Superior temporal gyrus (tissue), 1 donor: ENCODE measurements around the gene DDX39B.

Experiments used
- DNase-seq: peaks from one replicate; pipeline ENCODE4 v3.0.0-alpha.2; 2016; ENCODE audit errors: extremely low spot score

The DDX39B gene

DNA sequence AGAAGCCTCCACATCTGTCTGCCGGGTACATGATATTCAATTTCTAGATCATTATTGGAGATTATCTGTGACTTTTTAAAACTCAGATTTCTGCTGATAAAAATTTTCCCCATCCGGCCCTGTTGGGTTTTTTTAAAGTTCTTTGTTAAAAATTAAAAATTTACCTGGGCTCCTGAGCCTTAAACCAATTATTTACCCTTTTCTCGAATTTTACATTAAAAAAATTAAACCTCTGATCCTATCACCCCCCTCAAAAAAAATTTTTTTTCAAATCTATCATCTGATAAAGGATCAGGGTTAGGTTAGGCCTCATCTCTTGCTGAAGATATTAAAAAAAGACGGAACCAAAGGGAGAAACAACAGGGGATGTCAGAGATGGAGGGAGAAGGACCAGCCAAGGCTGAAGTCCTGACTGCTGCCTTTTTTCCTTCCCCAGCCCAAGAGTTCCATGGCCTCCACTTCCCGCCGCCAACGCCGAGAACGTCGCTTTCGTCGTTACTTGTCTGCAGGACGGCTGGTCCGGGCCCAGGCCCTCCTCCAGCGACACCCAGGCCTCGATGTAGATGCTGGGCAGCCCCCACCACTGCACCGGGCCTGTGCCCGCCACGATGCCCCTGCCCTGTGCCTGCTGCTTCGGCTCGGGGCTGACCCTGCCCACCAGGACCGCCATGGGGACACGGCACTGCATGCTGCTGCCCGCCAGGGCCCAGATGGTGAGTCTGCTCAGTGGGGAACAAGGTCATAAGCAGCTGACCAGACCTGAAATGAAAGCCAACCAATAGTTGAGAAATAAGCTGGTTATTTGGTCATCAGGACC lies 6.1 kb upstream of the DDX39B start:
- no peak for DNase-seq

DNA sequence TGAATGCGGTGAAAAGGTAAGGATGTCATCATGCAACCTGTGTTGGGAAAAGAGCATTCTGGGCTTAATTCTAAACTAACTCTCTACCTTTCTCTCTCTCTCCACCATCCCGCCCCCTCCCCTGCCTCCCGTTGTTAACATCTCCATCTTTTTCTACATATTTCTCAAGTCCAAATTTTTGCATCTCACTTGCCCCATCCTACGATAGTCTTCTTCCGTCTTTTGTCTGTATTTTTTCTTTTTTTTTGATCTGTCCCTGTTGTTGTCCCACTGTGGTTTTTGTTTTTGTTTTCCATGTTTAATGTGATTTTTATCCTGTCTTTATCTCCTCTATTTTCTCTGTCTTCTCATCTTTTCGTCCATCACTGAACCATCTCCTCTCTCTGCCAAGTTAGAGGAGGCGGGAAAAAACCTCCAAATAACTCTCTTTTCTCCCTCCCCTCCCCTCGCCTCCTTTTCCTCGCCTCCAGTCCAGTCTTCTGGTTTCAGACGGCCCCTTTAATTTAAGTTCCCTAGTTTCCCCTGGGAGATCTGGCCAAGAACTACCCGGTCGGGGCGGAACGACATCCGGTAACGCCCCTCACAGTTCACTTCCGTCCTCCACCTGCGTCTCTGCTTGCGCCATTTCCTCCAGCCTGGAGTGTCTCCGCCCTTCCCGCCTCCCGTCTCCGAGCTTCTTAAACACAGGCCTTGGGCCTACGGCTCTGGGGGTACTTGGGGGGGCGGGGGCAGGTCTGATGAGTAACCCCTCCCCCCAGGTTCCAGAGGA lies 5.3 kb upstream of the DDX39B start, which contains the start of gene NFKBIL1:
Gene NFKBIL1, plus strand, starts transcription at position 651 of the 769 bp plus-strand sequence. Its CDS starts 87 bp downstream, at position 738.
- peak; percentile 98 for DNase-seq

DNA sequence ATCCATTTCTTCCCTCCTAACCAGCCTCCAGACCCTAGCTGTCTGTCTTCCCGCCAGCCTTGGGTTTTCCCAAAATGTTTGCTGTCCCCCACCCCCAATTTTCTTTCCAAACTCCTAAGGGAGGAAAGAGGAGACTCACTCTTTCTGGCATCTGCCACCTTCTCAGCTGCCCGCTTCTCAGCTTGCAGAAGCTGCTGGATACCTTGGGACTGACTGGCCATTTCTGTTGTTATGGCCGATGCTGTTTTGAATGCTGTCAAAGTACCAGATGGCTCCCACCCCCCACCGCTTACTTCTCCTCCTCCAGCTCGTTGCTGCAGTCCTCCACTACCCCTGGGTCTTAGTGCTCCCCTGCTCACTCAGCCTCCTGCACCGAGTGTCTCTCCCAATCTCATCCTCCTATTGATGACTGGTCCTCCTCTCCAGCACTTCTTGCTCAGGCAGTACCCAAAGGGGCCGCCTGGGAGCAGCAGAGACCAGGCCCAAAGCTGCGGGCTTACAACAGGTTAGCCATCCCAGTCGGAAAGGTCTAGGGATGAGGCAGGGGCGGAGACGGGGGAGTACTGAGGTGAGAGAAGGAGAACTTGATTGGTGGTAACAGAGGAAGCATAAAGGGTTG lies 4.6 kb upstream of the DDX39B start, which contains the start of gene ATP6V1G2:
Gene ATP6V1G2, minus strand, starts transcription at position 270 of the 619 bp plus-strand sequence. Its CDS starts 49 bp downstream, at position 221.
- peak; percentile 93 for DNase-seq

DNA sequence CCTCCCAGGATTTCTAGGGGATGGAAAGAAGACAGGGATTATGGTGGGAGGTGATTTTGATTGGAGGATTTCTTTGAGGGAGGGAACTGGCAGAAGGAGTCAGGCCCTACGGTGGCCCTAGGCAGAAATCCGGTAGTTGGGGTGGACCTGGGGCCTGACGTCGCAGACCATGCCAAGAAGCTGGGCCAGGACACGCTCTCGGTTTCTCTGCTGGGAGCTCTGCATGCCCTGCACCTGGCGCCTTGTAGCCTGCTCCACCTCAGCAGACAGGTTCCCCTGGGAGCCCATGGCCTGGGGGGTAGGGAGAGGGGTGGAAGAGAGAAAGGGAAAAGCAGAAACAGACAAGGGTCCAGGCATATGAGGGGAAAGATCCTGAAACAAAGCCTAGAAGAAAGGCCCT lies 3.5 kb upstream of the DDX39B start:
- no peak for DNase-seq

DNA sequence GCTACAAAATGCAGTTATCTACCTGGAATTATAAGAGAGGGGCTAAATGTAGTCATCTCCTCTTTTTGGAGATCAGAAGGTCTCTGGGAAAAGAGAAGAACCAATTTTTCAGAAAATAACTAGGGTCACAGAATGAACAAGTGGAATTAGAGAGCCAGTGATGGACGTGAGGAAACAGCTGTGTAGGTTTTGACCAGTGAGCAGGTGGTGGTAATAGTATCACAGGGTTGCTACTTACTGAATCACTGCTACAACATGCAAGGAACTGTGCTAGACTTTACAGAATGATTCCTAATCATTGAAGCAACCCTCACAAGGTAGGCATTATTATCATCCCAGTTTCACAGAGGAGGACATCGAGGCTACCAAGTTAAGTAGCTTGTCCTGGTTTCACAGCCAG lies 2.9 kb upstream of the DDX39B start:
- no peak for DNase-seq

DNA sequence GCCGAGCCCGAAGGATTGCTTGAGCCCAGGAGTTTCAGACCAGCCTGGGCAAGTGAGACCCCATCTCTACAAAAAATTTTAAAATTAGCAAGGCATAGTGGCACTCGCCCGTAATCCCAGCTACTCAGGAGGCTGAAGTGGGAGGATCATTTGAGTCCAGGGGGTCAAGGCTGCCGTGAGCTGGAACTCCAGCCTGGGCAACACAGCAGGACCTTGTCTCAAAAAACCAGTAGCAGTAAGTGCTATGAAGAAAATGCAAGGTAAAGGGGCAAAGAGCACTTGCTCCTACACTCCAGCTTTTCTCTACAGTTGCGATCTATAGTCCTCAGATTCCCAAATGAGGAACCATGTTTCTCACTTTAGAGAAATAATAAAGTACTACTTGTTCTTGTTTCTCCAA lies 1.8 kb upstream of the DDX39B start:
- no peak for DNase-seq

DNA sequence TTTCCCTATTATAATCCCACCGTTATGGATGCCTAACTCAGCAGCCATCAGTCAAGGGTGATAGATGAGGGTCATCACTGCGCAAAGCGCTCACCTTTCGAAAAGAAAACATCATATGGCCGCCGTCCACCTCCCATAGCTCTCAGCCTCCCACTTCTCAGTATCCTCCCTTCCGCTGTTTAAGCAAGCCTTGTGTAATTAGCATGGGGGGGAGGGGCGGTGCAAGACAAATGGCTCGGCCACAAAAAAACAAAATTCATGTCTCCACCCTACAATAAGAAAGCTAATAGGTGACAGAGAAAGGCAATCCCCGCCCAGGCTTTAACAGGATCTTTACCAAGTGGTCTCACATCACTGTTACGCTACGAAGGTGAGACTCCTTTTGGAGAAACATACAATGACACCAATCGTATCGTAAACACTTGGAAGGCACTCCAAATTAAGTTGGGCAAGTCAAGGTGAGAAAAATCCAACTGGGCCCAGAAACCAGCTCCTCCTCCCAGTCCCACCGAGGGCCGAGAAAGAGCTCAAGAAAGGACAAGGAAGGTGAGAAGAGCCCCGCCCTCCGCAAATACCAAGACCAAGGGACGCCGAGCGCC lies 645 bp downstream of the DDX39B start:
- DNase-seq: no peak

DNA sequence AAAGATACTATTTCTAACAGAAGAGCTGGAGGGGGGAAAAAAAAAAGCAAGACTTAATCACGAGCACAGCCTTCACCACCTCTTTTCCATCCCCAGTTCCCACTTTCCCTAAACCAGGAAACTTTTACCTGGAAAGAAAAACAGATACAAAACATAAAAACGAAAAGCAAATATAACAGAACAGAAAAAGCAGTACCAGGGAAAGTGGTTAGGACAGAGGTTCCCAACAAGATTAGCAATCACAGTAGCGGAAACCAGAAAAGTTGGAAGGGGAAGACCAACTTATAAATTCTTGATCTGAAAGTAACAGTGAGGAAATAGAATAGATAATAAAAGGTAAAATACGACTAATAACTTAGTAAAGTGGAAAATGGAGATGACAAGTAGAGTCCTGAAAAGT lies 1.2 kb downstream of the DDX39B start:
- DNase-seq: no peak

DNA sequence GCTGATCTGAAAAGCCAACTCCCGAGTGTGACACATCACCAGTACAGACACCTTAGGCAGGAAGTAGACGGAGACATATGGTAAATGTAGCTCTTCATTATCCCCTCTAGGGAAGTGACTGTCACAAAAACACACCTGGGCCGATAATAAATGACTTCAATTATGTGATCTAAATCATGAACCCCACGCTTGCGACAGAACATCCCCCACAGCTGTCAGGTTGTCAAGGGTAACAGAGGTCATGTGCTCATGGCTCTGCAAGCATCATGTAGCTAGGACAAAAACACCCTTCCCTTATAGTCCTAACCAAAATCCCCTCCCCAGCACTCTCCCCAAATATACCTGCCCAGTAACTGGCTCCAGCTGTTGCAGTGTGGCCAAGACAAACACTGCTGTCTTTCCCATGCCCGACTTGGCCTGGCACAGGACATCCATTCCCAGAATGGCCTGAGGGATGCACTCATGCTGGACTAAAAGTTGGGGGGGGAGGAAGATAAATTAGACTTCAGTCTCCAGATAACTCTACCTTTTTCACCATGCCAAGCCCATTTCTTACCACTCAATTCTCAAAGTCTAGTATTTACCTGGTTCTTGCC lies 2.9 kb downstream of the DDX39B start:
- DNase-seq: no peak

DNA sequence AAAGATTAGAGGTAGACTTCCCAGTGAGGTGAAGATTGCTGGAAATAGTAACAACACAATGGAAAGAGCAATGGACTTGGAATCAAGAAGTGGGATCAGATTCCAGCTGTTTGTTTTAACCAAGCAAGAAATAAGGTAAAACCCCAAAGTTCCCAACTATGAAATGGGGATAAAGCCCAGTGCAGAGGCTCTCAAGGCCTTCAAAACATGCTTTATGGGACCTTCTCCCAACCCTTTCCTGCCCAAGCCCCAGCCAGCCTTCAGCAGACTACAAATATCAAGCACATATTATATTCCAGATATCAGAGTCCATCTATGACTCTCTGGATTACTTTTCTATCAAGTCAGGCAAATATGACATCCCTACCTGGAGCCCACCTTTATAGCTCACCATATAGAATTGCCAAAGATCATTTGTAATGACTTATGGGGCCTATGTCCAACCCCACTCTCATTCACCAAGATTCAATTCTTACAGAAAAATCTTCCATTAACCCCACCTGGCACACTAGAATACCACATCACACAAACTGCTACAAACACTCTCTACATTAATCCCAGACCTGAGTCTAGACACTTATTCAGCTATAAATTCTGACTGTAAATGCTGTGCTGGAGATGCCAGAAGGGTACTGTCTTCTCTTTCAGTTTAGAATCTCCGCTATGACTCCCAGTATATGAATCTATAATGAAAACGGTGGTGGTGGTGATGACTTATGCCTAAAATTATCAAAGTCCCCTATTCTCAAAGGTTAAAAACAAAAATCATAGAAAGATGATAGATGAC lies 6.1 kb downstream of the DDX39B start:
- no peak for DNase-seq

DNA sequence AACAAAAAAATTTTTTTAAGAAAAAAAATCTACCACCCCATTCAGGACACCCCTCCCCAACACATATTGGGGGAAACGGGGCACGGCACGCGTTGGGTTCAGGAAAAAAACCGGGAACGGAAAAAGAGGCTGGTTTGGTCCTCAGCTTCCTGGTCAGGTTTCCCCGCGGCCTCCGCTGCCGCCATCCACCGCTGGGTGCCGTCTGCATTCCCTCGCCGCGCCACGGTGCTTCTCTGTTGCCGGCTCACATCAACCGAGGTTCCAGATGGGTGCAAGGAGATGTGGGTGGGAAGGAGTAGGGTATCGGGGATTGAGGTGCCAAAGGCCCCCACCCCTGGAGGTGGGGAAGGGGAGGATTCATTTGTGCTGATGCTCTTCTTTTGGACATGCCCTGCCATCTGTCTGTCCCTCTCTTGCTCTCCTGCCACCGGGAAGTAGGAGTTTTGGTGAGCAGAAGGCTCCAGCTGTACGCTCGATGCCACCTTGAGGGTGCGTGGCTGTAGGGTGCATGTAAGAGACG lies 7.2 kb downstream of the DDX39B start:
- DNase-seq: no peak

DNA sequence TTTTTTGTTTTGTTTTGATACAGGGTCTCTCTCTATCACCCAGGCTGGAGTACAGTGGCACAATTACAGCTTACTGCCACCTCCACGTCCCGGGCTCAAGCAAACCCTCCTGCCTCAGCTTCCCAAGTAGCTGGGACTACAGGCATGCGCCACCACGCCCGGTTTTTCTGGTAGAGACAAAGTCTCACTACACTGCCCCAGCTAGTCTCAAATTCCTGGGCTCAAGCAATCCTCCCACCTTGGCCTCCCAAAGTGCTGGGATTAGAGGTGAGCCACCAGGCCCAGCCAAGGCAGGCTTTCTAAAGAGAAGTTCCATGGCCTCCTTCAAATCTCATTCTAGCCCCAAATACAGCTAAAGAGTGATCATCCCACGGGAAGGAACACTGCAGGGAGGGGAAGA lies 7.8 kb downstream of the DDX39B start:
- no peak for DNase-seq

DNA sequence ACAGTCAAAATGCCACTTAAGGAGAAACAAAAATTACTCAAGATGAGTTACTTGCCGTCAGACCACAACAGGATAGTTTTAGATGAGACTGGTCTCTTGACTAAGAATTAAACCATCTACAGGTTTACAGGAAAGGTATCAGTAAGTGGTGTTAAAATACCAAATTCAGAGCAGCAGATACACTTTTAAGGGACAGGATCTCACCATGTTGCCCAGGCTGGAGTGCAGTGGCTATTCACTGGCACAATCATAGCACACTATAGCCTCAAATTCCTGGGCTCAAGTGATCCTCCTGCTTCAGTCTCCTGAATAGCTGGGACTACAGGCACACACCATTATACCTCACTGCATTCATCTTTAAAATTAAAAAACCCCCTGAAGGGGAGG lies 8.4 kb downstream of the DDX39B start:
- DNase-seq: no peak

DNA sequence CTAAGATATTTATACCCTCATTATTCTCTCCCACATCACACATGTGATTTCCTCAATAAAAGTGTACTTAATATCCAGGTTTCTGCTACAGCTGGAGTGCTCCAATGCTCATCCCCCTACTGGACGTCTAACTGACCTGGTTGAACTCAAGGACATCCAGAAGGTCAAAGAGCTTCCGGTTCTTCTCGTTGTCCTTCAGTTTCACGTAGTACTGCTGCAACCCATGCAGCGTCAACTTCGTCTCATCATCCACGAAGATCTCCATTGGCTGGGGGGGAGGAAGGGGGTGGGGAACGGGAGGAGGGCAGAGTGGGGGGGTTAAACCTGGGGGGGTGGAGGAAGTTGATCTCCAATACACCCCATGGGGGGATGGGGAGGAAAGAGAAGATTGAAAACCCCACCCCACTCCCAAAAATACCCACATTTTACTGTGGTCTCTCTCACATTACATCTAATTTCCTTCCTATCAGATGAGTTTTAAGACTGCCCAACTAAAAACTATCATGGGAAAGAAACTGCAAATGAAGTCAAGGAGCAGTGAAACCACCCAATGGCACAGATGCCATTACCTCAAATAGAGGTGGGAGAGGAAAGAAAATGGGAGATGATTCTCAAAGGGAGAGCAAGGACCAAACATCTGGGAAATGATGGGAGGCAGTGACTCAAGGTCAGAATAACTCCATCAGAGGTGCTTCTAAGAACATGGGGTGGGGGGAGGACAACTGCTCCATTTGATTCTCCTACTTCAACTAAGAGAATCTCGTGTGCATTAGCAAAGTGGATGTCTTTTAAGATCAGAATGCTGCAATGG lies 9.0 kb downstream of the DDX39B start:
- no peak for DNase-seq

DNA sequence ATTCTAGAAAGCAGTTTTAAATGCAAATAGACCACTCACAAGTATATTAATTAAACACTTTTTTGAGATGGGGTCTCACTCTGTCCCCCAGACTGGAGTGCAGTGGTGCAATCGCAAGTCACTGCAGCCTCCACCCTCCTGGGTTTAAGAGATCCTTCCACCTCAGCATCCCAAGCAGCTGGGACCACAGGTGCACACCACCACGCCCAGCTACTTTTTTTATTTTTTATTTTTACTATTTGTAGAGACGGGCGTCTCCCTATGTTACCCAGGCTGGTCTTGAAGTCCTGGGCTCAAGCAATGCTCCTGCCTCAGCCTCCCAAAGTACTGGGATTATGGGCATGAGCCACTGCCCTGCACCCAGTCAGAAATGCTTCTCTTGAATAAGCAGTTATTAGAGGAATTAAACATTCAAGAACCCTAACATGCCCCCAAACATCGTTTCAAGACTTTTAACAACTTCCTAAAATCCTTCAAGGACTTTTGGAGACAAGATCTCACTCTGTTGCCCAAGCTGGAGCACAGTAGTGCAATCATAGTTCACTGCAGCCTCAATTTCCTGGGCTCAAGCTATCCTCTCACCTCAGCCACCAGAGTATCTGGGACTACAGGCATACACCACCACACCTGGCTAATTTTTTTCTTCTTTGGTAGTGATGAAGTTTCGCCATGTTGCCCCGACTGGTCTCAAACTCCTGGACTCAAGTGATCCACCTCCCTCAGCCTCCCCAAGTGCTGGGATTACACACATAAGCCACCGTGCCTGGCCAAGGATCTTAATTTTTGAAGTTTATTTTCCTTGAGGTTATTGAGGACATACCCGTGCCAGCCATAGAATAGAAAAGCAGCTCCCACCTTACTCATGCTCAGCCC lies 9.8 kb downstream of the DDX39B start:
- no peak for DNase-seq

DNA sequence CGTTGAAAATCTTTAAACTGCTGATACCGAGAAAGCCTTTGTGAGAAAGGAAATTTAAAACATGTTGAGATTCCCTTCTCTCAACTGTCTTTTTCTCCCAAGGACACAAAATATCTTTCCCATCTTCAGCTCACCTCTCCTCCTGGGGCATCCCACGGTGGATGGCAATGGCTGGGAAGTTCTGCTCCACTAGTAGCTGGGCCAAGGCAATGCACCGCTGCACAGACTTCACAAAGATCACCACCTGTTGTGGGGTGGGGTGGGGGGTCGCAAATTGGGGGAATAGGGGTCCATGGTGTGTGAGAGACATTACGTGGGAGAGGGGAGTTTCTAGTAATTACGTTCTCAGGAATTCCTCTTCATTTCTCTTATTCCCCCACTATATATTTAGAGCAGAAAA lies 10.6 kb downstream of the DDX39B start:
- DNase-seq: no peak

DNA sequence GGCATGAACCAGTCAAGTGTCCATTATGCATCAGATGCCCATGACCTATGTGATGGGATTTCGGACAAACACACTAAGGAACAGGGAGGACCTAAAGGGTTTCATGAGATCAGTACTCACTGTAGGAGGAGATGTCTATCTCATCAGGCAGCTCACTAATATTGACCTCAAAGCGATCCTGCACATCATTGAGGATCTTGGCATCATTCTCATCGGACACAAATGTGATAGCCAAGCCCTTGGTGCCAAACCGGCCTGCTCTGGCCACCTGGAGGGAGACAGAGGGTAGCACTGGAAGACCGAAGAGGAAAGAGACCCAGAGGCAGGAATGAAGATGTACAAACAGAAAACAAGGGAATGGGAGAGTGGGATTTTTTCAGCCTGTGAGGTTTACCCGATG lies 11.1 kb downstream of the DDX39B start:
- no peak for DNase-seq

DNA sequence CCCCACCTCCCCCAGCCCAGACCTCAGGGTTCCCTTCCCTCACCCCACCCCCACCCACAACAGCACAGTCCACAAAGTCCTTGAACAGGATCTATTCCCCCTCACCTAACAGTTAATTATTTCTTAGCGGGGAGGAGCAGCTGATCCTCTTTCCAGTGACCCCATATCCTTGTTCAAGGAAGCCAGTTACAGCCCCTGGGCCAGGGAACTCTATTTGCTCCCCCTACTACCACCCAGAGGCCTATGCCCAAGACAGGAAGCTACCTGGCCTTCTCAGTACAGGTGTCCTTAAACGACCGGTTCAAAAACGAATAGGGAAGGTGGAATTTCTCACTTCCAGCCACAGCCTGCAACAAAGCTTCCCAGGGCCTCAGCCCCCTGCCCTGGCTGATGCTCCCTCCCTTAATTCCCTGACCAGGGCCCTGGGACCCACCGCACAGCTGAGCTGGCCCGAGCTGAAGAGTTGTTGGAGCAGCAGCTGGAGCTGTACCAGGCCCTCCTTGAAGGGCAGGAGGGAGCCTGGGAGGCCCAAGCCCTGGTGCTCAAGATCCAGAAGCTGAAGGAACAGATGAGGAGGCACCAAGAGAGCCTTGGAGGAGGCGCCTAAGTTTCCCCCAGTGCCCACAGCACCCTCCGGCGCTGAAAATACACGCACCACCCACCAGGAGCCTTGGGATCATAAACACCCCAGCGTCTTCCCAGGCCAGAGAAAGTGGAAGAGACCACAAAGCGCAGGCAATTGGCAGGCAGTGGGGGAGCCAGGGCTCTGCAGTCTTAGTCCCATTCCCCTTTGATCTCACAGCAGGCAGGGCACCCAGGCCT lies 12.3 kb downstream of the DDX39B start:
- no peak for DNase-seq
